ENCODE measurements around the gene INPP5B. TPM values are rescaled to one million over a fixed set of nuclear protein-coding genes. Genes with fewer than 3 reads are reported as not detected.
A peak's percentile ranks its signal among the peaks of the same experiment; 100 is the strongest.

The INPP5B gene
- polyA plus RNA-seq, 3 donors: 18.8 to 28.4 (median 20.6) TPM

- no peak for DNase-seq
Observed at GRCh38 chr1:37844536-37844935, 102.3 kb downstream of the INPP5B start.

DNA sequence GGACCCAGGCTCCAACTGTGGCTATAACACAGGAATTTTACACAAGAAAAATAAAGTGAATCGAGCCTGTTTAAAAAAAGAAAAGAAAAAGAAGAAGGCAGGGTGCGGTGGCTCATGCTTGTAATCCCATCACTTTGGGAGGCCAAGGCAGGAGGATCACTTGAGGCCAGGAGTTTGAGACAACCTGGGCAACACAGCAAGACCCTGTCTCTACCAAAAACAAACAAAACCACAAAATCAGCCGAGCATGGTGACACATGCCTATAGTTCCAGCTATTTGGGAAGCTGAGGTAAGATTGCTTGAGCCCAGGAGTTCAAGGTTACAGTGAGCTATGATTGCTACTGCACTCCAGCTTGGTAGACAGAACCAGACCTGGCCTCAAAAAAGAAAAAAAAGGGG lies 105.2 kb downstream of the INPP5B start:
- DNase-seq: no peak

GRCh38 chr1:37840711-37841110 lies 106.1 kb downstream of the INPP5B start:
- DNase-seq: no peak

DNA sequence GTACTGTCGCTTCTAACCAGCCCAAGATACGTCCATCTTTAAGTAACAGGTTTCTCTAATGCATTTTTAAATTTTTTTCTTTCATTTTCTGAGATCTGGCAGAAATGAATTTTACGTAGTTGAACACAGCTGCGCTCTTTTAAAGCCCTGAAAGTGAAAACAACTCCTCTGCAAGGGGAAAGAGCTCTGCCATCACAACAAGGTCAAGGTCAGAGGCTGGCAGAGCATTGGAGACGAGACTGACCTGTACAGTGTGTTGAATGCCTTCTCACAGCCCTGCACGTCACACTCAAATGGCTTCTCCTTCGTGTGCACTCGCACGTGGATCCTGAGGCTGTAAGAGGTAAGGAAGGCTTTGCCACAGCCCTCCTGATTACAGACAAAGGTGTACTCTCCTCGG lies 107.2 kb downstream of the INPP5B start:
- DNase-seq: no peak

GRCh38 chr1:37836788-37837187 lies 110.1 kb downstream of the INPP5B start:
- DNase-seq: no peak

GRCh38 chr1:37831809-37832208 lies 115.0 kb downstream of the INPP5B start:
- DNase-seq: no peak

DNA sequence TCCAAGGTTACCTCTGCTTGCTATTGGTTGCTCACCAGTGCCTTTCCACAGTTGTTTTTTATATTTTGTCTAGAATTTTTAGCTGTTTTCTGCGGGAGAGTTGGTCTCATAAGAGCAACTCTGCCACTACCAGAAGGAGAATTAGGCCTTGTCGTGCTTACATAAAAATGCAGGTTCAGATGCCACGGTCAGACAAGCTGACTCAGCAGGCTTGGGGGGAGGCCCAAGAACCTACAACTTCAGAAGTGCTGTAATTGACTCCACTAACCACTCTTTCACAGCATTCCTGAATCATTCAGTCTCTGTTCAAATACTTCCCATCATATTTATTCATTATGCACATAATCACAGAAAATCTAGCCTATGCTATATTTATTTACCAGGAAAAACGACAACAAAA lies 115.7 kb downstream of the INPP5B start:
- DNase-seq: no peak

- DNase-seq: no peak
Observed at GRCh38 chr1:37828410-37829074, 118.3 kb downstream of the INPP5B start.

DNA sequence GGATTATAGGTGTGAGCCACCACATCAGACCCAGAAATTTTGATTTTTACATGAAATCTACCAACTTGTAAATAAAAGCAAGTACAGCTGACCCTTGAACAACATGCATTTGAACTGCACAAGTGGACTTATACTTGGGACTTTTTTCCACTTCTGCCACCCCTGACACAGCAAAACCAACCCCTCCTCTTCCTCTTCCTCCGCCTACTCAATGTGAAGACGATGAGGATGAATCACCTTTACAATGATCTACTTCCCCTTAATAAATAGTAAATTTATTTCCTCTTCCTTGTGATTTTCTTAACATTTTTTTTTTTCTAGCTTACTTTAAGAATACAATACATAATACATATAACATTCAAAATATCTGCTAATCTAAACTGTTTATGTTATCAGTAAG lies 121.3 kb downstream of the INPP5B start:
- no peak for DNase-seq

DNA sequence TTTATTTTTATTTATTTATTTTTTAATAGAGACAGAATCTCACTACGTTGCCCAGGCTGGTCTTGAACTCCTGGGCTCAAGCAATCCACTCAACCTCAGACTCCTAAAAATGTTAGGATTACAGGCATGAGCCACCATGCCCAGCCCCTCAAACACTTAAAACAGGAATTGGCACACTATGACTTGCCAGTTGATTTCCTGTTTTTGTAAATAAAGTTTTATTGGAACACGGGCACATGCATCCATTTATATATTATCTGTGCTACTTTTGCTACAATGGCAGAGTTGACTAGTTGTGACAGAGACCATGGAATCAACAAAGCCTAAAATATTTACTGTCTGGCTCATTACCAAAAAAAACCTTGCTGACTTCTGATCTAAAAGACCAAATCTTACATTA lies 122.9 kb downstream of the INPP5B start:
- DNase-seq: no peak

- no peak for DNase-seq
Observed at GRCh38 chr1:37822906-37823815, 123.7 kb downstream of the INPP5B start.

GRCh38 chr1:37821481-37821880 lies 125.4 kb downstream of the INPP5B start:
- DNase-seq: no peak

GRCh38 chr1:37817481-37817880 lies 129.4 kb downstream of the INPP5B start:
- DNase-seq: no peak

DNA sequence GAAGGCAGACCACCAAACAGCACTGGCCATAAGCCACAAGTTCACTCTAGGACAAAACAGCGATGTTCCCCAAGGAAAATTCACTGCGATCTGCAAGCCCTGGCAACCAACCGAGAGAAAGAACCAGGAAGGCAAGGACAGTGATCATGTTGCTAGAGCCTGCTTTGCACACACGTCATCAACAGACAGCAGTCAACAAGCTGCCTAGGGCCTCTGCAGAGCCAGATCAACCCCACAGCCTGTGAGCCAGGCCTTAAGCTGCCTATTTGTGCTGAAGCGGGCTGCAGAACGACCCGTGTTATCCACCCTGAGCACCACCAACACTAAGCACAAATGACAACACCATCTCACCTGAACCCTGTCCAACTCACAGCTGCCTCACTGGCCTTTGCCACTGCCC lies 132.6 kb downstream of the INPP5B start:
- no peak for DNase-seq

- DNase-seq: no peak
Observed at GRCh38 chr1:37813529-37814145, 133.2 kb downstream of the INPP5B start.

- peak; percentile 62 for DNase-seq
Observed at GRCh38 chr1:37811027-37811655, 135.7 kb downstream of the INPP5B start.

Other genes with a start within 250 kb of the INPP5B start
- under 1 TPM; 0.12 to 0.24 (median 0.13) TPM for gene EPHA10, start 181.9 kb downstream of the INPP5B start, polyA plus RNA-seq (ENCODE audit: insufficient read length in 3 of 3)
- gene MANEAL, start 153.2 kb downstream of the INPP5B start, polyA plus RNA-seq (ENCODE audit: insufficient read length in 3 of 3): 1 to 10 TPM; 4.0 to 4.9 (median 4.4) TPM
- gene C1orf122, start 139.3 kb downstream of the INPP5B start, polyA plus RNA-seq (ENCODE audit: insufficient read length in 3 of 3): 10 to 100 TPM; 29.5 to 37.1 (median 36.7) TPM
- 10 to 100 TPM; 11.5 to 14.0 (median 12.2) TPM for gene YRDC, start 138.8 kb downstream of the INPP5B start, polyA plus RNA-seq (ENCODE audit: insufficient read length in 3 of 3)
- 1 to 10 TPM; 7.0 to 8.9 (median 8.4) TPM for gene MTF1, start 87.5 kb downstream of the INPP5B start, polyA plus RNA-seq (ENCODE audit: insufficient read length in 3 of 3)
- 100 to 1,000 TPM in 2 of 3 donors, 10 to 100 TPM in 1; 94.5 to 106 (median 102) TPM for gene SF3A3, start 43.0 kb upstream of the INPP5B start, polyA plus RNA-seq (ENCODE audit: insufficient read length in 3 of 3)
- 10 to 100 TPM; 16.9 to 22.7 (median 19.6) TPM for gene FHL3, start 58.5 kb upstream of the INPP5B start, polyA plus RNA-seq (ENCODE audit: insufficient read length in 3 of 3)
- gene UTP11, start 65.7 kb upstream of the INPP5B start, polyA plus RNA-seq (ENCODE audit: insufficient read length in 3 of 3): 10 to 100 TPM; 35.6 to 39.4 (median 36.6) TPM
- 1 to 10 TPM in 2 of 3 donors, under 1 TPM in 1; 0.71 to 1.7 (median 1.0) TPM for gene POU3F1, start 99.7 kb upstream of the INPP5B start, polyA plus RNA-seq (ENCODE audit: insufficient read length in 3 of 3)